Left lung (tissue), 10 donors: ENCODE results near the gene EFNA2. TPM values are rescaled to one million over a fixed set of nuclear protein-coding genes. Genes with fewer than 3 reads are reported as not detected.

Experiments
- ATAC-seq: fragments of 200-7000 bp; cut with Tn5 transposase; one replicate; pipeline ENCODE4 v1.9.1; 2020; ENCODE audit warnings: moderate library complexity
- DNase-seq, 4 donors: peaks; one replicate each; pipeline ENCODE4 v3.0.0-alpha.2; 2013 to 2020
- H3K27ac ChIP-seq, 2 donors: fragments of 200-600 bp; sonication (generic) in 1 of 2; one replicate each; pipeline versions ENCODE4 v1.5.0 to v1.8.0; 2020 to 2021
- H3K27me3 ChIP-seq, 2 donors: fragments of 200-600 bp; sonication (generic) in 1 of 2; one replicate each; pipeline versions ENCODE4 v1.5.0 to v1.8.0; 2020 to 2021
- H3K36me3 ChIP-seq, 2 donors: fragments of 200-600 bp; sonication (generic) in 1 of 2; one replicate each; pipeline versions ENCODE4 v1.5.0 to v1.8.0; 2020 to 2021
- H3K4me1 ChIP-seq, 2 donors: fragments of 200-600 bp; one replicate each; pipeline ENCODE4 v1.8.0; 2021
- H3K4me3 ChIP-seq, 2 donors: fragments of 200-600 bp; sonication (generic) in 1 of 2; one replicate each; pipeline versions ENCODE4 v1.5.0 to v1.8.0; 2020 to 2021; ENCODE audit warnings: mild to moderate bottlenecking in 1 of 2
- H3K9me3 ChIP-seq, 2 donors: fragments of 200-600 bp; sonication (generic) in 1 of 2; one replicate each; pipeline versions ENCODE4 v1.5.0 to v1.8.0; 2020 to 2021
- intact Hi-C, 2 donors: fragments of 100-400 bp; cut with DNase I; formaldehyde crosslinking; loops; one replicate each; pipeline versions ENCODE4 v1.11.2 to v1.14.2; 2022
- polyA plus RNA-seq, 6 donors: library from polyadenylated mRNA; unstranded; fragments of 120-200 nt; gene quantifications; one replicate each; pipeline ENCODE4 v1.2.1, GENCODE V29; 2013; ENCODE audit not compliant: insufficient read length in 6 of 6
- total RNA-seq, 2 donors: library from RNA; stranded (reverse); fragmentation: NEBNext Ultra II Directional; extraction: Animal tissue kit (Norgen Biotek cat#: 25700); gene quantifications; one replicate each; pipeline ENCODE4 v1.2.1, GENCODE V29; 2021
- TF ChIP-seq, protein P1 (sequence below), 2 donors: fragments of 200-600 bp; sonication (generic) in 1 of 2; IDR thresholded peaks; one replicate each; pipeline versions ENCODE4 v1.5.0 to v1.8.0; 2021; ENCODE audit warnings: antibody characterized with exemption in 2 of 2
- donor health status: DM: no; HTN: yes; CAD: no.
- donor health status: DM: no; HTN: no; CAD: no.

The EFNA2 gene
- total and polyA plus RNA-seq, 8 donors = 0.48 to 2.0 (median 0.79) TPM; not detected in 1

DNA sequence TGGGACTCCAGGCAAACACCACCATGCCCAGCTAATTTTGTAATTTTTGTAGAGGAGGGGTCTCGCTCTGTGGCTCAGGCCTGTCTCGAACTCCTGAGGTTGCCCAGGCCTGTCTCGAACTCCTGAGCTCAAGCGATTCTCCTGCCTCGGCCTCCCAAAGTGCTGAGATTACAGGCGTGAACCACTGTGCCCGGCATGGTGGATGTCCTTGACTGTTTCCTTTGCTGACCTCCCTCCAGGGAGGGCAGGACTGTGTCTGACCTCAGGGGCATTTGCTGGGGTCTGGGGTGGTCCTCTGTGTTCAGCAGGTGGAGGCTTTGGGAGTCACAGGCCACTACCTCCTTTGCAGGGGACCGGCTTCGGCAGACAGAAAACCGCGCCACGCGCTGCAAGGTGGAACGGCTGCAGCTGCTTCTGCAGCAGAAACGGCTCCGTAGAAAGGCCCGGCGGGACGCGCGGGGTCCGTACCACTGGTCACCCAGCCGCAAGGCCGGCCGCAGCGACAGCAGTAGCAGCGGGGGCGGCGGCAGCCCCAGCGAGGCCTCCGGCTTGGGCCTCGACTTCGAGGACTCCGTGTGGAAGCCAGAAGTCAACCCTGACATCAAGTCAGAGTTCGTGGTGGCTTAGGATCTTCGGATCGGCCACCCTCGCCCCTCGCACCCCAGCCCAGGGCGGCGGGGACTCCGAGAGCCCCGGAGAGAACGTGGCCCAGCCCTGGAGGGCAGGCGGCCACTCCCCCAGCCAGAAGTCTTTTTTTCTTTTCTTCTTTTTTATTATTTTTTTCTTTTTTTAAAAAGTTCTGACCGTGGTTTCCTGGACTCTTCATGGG is 28.8 kb upstream of the EFNA2 start:
- H3K9me3 ChIP-seq = no peaks in the 10 kb centered on the region
- intact Hi-C loops = no loop called here
- H3K27ac ChIP-seq = peak overlapping the region; percentile 19 to 99
- ATAC-seq (no peak), DNase-seq (no peak)
- H3K27me3 ChIP-seq = no peaks in the 10 kb centered on the region
- TF ChIP-seq, protein P1, sequence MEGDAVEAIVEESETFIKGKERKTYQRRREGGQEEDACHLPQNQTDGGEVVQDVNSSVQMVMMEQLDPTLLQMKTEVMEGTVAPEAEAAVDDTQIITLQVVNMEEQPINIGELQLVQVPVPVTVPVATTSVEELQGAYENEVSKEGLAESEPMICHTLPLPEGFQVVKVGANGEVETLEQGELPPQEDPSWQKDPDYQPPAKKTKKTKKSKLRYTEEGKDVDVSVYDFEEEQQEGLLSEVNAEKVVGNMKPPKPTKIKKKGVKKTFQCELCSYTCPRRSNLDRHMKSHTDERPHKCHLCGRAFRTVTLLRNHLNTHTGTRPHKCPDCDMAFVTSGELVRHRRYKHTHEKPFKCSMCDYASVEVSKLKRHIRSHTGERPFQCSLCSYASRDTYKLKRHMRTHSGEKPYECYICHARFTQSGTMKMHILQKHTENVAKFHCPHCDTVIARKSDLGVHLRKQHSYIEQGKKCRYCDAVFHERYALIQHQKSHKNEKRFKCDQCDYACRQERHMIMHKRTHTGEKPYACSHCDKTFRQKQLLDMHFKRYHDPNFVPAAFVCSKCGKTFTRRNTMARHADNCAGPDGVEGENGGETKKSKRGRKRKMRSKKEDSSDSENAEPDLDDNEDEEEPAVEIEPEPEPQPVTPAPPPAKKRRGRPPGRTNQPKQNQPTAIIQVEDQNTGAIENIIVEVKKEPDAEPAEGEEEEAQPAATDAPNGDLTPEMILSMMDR (IDR thresholded peaks at IDR 0.05) = no peak
- H3K4me3 ChIP-seq = no peak overlapping the region
- H3K36me3 ChIP-seq = peaks cover 9 to 58% of the 10 kb centered on the region in 2 donors
- H3K4me1 ChIP-seq = peaks cover 49 to 91% of the 10 kb centered on the region in 2 donors

DNA sequence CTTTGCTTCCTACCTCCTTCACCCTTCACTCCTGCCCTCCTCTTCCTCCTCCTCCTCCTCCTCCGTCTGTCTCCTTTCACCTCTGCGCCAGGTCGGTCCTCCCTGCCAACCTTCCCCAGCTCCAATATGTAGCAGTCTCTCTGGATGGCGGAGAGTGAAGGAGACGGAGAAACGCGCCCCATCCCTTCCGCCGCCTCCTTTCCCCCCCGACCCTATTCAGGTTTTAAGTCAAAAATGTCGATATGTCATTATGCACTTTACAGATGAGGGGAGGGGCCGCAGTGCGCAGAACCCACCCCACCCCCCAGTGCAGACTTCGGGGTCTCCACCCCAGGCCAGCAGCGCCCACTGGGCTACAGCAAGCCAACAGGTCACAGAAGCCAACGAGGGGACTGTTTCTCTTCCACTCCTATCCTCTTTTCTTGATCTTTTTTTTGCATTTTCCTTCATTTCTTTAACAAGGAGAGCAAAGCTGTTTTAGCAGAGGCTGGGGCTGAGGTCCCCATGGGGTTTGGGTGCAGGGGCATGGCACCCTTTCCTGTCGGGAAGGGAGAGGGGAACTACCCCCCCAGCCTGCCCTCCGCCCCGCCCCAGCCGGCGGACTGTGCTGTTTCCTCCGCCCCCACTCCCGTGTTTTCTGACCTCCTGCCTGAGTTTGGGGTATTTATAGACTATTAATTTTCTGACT is 28.1 kb upstream of the EFNA2 start:
- Histone ChIP-seq H3K4me1 (peaks cover 57 to 94% of the 10 kb centered on the region in 2 donors), H3K9me3 (no peaks in the 10 kb centered on the region), H3K4me3 (peak overlapping the region in 1 of 2 donors; percentile 68), H3K27me3 (no peaks in the 10 kb centered on the region), H3K27ac (peak overlapping the region; percentile 93 to 99), H3K36me3 (peaks cover 9 to 56% of the 10 kb centered on the region in 2 donors)
- TF ChIP-seq, protein P1 (IDR thresholded peaks at IDR 0.05) = no peak
- intact Hi-C loops = no loop called here
- no peak for ATAC-seq
- DNase-seq = peak in 1 of 4 donors; percentile 79

DNA sequence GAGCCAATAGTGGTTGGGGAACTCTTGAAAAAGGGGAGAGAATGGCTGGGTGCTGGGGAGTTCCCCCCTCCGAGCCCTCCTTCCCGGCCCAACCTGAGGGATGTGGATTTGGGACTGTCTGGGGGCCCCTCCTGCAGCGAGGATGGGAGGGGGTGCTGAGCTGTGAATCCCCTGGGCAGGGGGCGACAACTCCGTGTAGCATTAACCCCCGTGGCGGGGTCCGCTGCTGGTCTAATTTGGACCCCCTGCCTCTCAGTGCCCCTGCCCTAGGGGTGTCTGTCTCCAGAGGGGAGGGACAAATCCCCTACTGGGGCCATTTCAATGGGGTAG is 27.5 kb upstream of the EFNA2 start:
- Histone ChIP-seq H3K36me3 (peaks cover 9 to 56% of the 10 kb centered on the region in 2 donors), H3K27me3 (no peaks in the 10 kb centered on the region), H3K4me3 (peak overlapping the region in 1 of 2 donors; percentile 68), H3K9me3 (no peaks in the 10 kb centered on the region), H3K27ac (peak overlapping the region; percentile 93 to 99), H3K4me1 (peaks cover 60 to 99% of the 10 kb centered on the region in 2 donors)
- DNase-seq (no peak), ATAC-seq (no peak)
- TF ChIP-seq, protein P1 (IDR thresholded peaks at IDR 0.05) = no peak
- intact Hi-C loops = no loop called here

DNA sequence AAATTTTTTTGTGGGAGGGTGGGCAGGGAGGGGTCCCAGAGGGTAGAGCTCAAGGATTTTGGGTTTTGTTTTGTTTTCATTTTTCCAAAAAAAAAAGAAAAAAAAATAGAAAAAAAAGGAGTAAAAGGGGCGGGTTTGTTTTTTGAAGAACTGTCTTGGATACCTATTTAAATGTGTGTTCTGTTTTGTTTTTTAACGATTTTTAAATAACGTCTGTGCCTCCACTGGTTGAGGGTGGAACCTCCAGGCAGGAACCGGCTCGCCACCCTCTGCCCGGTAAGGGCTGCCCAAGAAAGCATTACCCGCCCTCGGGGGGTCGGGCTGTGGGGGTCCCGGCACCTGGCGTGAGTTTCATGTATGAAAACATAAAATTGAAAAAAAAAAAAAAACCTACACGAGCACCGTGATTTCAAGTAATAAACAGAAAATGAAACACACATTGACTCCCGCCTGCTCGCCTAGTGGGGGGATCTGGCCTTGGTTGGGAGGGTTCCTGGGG is 26.9 kb upstream of the EFNA2 start:
- peaks cover 9 to 51% of the 10 kb centered on the region in 2 donors for H3K36me3 ChIP-seq
- intact Hi-C loops = no loop called here
- H3K27ac ChIP-seq = peak overlapping the region; percentile 93 to 99
- no peaks in the 10 kb centered on the region for H3K9me3 ChIP-seq
- DNase-seq (no peak), ATAC-seq (no peak)
- H3K27me3 ChIP-seq = no peaks in the 10 kb centered on the region
- TF ChIP-seq, protein P1 (IDR thresholded peaks at IDR 0.05) = no peak
- peaks cover 55 to 99% of the 10 kb centered on the region in 2 donors for H3K4me1 ChIP-seq
- H3K4me3 ChIP-seq = peak overlapping the region in 1 of 2 donors; percentile 68
